Left ventricle myocardium inferior (tissue), 1 donor: ENCODE results near the gene MFAP1. TPM values are rescaled to one million over a fixed set of nuclear protein-coding genes. Genes with fewer than 3 reads are reported as not detected.

Experiments
- DNase-seq: peaks from one replicate; pipeline ENCODE4 v3.0.0-alpha.2; 2020
- H3K27ac ChIP-seq: fragments of 200-600 bp; replicated peaks from 2 replicates; pipeline ENCODE4 v1.8.0; 2021
- H3K27me3 ChIP-seq: fragments of 200-600 bp; 2 replicates; pipeline ENCODE4 v1.8.0; 2021; ENCODE audit warnings: low read depth
- H3K36me3 ChIP-seq: fragments of 200-600 bp; 2 replicates; pipeline ENCODE4 v1.8.0; 2021
- H3K4me1 ChIP-seq: fragments of 200-600 bp; 2 replicates; pipeline ENCODE4 v1.8.0; 2021
- H3K4me3 ChIP-seq: fragments of 200-600 bp; 2 replicates; pipeline ENCODE4 v1.8.0; 2021; ENCODE audit warnings: mild to moderate bottlenecking, moderate library complexity
- H3K9me3 ChIP-seq: fragments of 200-600 bp; replicated peaks from 2 replicates; pipeline ENCODE4 v1.8.0; 2021
- intact Hi-C: fragments of 100-400 bp; cut with micrococcal nuclease; formaldehyde crosslinking; loops from one replicate; pipeline ENCODE4 v1.11.0; 2022
- total RNA-seq: library from RNA; stranded (reverse); fragmentation: NEBNext Ultra II Directional; extraction: Animal tissue kit (Norgen Biotek cat#: 25700); gene quantifications from one replicate; pipeline ENCODE4 v1.2.1, GENCODE V29; 2021
- TF ChIP-seq, protein P1 (sequence below): fragments of 200-600 bp; IDR thresholded peaks from 2 replicates; pipeline ENCODE4 v1.8.0; 2021; ENCODE audit warnings: antibody characterized with exemption, mild to moderate bottlenecking, borderline replicate concordance
- donor health status: DM: no; HTN: yes; CAD: no; lungs with severe emphysema.

MFAP1 gene
- total RNA-seq, 1 donor from 2014 or later: 20.4 TPM

DNA sequence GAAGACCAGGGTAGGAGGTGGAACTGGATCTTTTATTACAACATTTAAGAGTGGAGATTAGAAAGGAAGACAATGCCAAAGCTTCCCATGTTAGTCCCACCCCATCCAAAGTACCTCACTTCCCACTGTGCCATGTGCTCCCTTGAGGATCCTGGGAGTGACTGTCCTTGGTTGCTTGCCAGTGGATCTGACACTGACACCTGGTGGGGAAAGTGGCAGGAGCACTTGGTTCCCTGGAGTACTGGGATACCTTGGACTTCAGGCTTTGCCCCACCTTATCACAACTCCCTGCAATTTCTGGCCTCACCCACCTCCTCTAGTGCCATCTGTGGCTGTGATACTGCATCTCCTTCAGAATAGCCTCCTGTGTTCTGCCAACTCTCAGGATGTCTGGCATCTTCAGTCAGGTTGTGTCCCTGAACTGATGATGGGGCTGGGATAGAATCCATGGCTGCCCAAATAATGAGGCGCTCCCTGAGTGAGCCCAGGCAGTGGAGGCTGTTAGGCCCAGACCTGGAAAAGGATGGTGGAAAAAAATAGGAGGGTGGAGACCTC is 49.0 kb downstream of the MFAP1 start:
- Histone ChIP-seq H3K4me3 (no peak overlapping the region), H3K27me3 (no peaks in the 10 kb centered on the region), H3K4me1 (peaks cover 26% of the 10 kb centered on the region), H3K27ac (peak overlapping the region; percentile 81), H3K9me3 (no peaks in the 10 kb centered on the region), H3K36me3 (peaks cover 36% of the 10 kb centered on the region)
- intact Hi-C loops: no loop called here
- no peak for DNase-seq
- TF ChIP-seq, protein P1, sequence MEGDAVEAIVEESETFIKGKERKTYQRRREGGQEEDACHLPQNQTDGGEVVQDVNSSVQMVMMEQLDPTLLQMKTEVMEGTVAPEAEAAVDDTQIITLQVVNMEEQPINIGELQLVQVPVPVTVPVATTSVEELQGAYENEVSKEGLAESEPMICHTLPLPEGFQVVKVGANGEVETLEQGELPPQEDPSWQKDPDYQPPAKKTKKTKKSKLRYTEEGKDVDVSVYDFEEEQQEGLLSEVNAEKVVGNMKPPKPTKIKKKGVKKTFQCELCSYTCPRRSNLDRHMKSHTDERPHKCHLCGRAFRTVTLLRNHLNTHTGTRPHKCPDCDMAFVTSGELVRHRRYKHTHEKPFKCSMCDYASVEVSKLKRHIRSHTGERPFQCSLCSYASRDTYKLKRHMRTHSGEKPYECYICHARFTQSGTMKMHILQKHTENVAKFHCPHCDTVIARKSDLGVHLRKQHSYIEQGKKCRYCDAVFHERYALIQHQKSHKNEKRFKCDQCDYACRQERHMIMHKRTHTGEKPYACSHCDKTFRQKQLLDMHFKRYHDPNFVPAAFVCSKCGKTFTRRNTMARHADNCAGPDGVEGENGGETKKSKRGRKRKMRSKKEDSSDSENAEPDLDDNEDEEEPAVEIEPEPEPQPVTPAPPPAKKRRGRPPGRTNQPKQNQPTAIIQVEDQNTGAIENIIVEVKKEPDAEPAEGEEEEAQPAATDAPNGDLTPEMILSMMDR: peak; percentile 43

- TF ChIP-seq, protein P1: no peak
- Histone ChIP-seq H3K9me3 (no peaks in the 10 kb centered on the region), H3K36me3 (peaks cover 49% of the 10 kb centered on the region), H3K27me3 (no peaks in the 10 kb centered on the region), H3K4me3 (no peak overlapping the region), H3K4me1 (peaks cover 35% of the 10 kb centered on the region), H3K27ac (no peak overlapping the region)
- intact Hi-C loops: no loop called here
- no peak for DNase-seq
Measured at GRCh38 chr15:43774062-43774461, 50.4 kb downstream of the MFAP1 start.

GRCh38 chr15:43772624-43773023 is 51.9 kb downstream of the MFAP1 start:
- Histone ChIP-seq H3K4me1 (peaks cover 30% of the 10 kb centered on the region), H3K27me3 (no peaks in the 10 kb centered on the region), H3K4me3 (no peak overlapping the region), H3K9me3 (no peaks in the 10 kb centered on the region), H3K27ac (no peak overlapping the region), H3K36me3 (peaks cover 64% of the 10 kb centered on the region)
- intact Hi-C loops: no loop called here
- DNase-seq: no peak
- TF ChIP-seq, protein P1: no peak

- DNase-seq: no peak
- H3K27me3 ChIP-seq: no peaks in the 10 kb centered on the region
- H3K27ac ChIP-seq: peak overlapping the region; percentile 14
- H3K4me1 ChIP-seq: peaks cover 23% of the 10 kb centered on the region
- H3K36me3 ChIP-seq: peaks cover 72% of the 10 kb centered on the region
- H3K4me3 ChIP-seq: no peak overlapping the region
- no peaks in the 10 kb centered on the region for H3K9me3 ChIP-seq
- TF ChIP-seq, protein P1: no peak
- intact Hi-C loops: no loop called here
Measured at GRCh38 chr15:43771816-43772215, 52.7 kb downstream of the MFAP1 start.

DNA sequence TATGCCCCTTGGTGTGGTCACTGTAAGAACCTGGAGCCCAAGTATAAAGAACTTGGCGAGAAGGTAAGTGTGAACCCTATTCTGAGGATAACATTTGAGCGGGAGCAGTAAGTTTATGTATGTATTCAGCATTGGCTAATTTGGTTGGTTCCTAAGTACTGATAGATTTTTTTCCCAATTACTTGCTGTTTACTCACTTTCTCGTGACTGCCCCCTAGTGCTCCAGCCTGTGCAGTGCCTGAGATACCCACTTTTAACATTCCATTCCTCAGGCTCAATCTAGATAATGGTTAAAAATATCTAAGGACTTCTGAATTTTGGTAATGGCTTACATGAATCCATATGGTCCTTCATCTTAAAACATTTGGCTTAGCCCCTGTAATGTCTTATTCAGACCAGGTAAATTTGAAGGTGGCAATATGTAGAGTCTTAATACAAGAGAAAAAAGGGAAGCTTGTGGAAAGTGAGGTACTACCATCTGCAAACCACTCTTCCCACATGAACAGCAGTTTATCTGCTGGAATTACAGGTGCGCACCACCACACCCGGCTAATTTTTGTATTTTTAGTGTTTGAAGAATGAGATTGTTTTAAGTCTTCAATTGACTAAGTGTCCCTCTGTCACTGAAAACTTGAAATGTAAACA is 54.8 kb downstream of the MFAP1 start:
- DNase-seq: peak; percentile 37
- Histone ChIP-seq H3K4me1 (peaks cover 15% of the 10 kb centered on the region), H3K4me3 (no peak overlapping the region), H3K36me3 (peaks cover 93% of the 10 kb centered on the region), H3K27me3 (no peaks in the 10 kb centered on the region), H3K9me3 (no peaks in the 10 kb centered on the region), H3K27ac (peak overlapping the region; percentile 27)
- TF ChIP-seq, protein P1: peak; percentile 82
- intact Hi-C loops: no loop called here
